Type B pancreatic cell (in vitro differentiated cells): ENCODE results near the gene PIP4K2A. TPM values are rescaled to one million over a fixed set of nuclear protein-coding genes. Genes with fewer than 3 reads are reported as not detected.
A peak's percentile ranks its signal among the peaks of the same experiment; 100 is the strongest.

Source experiments
- DNase-seq: peaks from one replicate; pipeline ENCODE4 v3.0.0; 2021; ENCODE audit warnings: mixed read lengths; ENCODE audit not compliant: unreplicated experiment; ENCODE audit errors: extremely low spot score
- H3K27ac Mint-ChIP-seq: 2 replicates; pipeline ENCODE4 v1.8.0; 2021; ENCODE audit warnings: mild to moderate bottlenecking, mixed read lengths
- H3K27me3 Mint-ChIP-seq: 2 replicates; pipeline ENCODE4 v1.8.0; 2021; ENCODE audit warnings: mixed read lengths
- H3K36me3 Mint-ChIP-seq: 2 replicates; pipeline ENCODE4 v1.8.0; 2021; ENCODE audit warnings: mixed read lengths
- H3K4me1 Mint-ChIP-seq: one replicate; pipeline ENCODE4 v1.8.0; 2021; ENCODE audit warnings: mixed read lengths; ENCODE audit not compliant: unreplicated experiment
- H3K4me3 Mint-ChIP-seq: 2 replicates; pipeline ENCODE4 v1.8.0; 2021; ENCODE audit warnings: mild to moderate bottlenecking, mixed read lengths
- H3K9me3 Mint-ChIP-seq: 2 replicates; pipeline ENCODE4 v1.8.0; 2021; ENCODE audit warnings: mixed read lengths
- total RNA-seq: library from RNA; stranded (reverse); gene quantifications from 2 replicates; pipeline ENCODE4 v1.2.1, GENCODE V29; 2021; ENCODE audit warnings: low replicate concordance
- TF ChIP-seq, protein P1 (sequence below): fragments of 200-600 bp; sonication (generic); conservative IDR thresholded peaks from 2 replicates; pipeline ENCODE4 v1.5.0; 2021; ENCODE audit warnings: antibody characterized with exemption, mild to moderate bottlenecking

Gene PIP4K2A
- total RNA-seq, 1 donor from 2014 or later: 15.7 TPM

DNA sequence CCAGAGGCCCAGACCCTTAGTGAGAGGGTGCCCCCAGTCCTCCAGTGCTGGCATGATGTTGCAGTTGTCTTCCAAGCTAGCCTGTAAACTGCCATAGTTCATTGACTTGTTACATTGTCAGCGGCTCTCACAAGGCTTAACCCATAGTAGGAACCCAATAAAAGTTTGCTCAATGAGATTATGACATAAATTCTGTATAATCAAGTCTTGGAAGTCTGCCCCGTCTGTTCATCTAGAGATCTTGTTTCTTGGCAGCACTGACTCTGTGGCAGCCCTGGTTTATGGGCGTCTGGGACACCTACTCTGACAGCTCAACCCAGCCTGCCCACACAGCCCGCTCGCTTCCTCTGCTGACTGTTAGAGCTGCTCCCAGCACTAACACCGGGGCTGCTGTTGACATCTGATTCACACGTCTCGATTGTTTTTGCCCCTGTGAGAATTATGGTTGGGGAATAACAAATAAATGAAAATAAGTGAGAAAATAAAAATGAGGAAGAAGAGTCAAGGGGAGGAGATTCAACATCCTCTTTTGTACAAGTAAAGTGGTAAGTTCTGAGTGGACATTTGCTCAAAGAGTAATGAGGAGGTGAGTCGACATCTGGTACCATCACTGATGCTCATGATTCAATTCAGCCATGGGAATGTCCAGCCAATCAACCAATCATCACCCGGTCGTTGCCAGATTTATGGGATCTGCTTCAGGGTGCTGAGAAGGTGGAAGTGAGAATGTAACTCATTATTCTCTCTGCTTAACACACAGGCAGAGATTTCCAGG is 208.3 kb downstream of the PIP4K2A start:
- no peaks in the 10 kb centered on the region for H3K36me3 Mint-ChIP-seq
- H3K27me3 Mint-ChIP-seq: peaks cover 35% of the 10 kb centered on the region
- no peak overlapping the region for H3K4me3 Mint-ChIP-seq
- H3K27ac Mint-ChIP-seq: no peak overlapping the region
- no peaks in the 10 kb centered on the region for H3K9me3 Mint-ChIP-seq
- no peak for DNase-seq
- TF ChIP-seq, protein P1, sequence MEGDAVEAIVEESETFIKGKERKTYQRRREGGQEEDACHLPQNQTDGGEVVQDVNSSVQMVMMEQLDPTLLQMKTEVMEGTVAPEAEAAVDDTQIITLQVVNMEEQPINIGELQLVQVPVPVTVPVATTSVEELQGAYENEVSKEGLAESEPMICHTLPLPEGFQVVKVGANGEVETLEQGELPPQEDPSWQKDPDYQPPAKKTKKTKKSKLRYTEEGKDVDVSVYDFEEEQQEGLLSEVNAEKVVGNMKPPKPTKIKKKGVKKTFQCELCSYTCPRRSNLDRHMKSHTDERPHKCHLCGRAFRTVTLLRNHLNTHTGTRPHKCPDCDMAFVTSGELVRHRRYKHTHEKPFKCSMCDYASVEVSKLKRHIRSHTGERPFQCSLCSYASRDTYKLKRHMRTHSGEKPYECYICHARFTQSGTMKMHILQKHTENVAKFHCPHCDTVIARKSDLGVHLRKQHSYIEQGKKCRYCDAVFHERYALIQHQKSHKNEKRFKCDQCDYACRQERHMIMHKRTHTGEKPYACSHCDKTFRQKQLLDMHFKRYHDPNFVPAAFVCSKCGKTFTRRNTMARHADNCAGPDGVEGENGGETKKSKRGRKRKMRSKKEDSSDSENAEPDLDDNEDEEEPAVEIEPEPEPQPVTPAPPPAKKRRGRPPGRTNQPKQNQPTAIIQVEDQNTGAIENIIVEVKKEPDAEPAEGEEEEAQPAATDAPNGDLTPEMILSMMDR: no peak
- peaks cover 22% of the 10 kb centered on the region for H3K4me1 Mint-ChIP-seq

DNA sequence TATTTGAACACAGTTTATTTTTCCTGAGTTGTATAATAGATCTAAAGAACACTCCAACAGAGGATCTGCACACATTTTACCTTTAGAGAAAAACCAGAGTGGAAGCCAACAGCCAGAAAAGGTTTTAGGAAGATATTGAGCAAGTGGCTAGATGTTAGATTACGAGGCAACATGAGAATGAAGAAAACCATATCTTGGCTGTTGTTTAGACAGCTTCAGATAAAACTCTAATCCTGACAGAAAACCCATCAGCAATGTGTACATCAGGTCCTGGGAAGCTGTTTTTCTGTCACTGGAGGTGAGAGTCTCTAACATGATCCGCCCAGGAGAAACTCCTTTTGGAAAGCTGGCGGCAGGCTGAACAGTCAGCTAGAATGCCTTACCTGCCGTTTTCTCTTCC is 209.6 kb downstream of the PIP4K2A start:
- Mint-ChIP-seq H3K27ac (no peak overlapping the region), H3K4me1 (peaks cover 27% of the 10 kb centered on the region), H3K27me3 (peaks cover 39% of the 10 kb centered on the region)

DNA sequence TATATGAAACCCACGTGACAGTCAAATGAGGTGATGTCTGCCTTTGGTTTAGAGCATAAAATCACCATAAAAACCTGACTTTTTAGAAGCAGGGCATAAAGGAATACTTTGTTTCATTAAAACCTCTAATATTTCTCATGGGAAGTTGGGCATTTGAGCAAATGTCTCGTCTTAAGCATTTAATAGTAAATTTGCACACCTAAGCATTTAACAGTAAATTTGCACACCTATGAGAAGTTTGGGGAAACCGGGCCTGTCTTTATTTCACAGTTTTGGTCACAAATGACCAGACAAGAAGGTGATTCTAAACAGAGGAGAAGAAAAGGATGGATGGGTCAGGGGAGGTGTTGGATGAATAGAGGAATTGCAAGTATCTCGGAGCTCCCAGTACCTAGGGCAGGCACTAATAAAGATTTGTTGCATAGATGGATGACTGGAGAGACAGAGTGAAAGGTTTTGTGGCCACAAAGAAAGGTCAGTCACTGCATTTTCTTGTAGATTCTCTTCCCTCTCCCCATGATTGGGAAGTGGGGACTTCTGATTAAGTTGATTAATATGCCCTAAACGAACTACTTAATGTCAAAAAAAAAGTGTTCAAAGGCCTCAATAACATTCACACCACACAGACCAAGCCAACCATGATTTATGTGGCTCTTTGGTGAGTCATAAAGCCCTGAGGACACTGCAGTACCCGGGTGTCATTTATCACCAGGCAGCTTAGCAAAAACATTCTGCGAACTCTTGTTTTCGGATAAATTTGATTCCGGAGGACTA is 210.9 kb downstream of the PIP4K2A start:
- peak overlapping the region; percentile 32 for H3K27ac Mint-ChIP-seq

More for the DNA sequence above, 209.6 kb downstream of the PIP4K2A start:
- Mint-ChIP-seq H3K9me3 (no peaks in the 10 kb centered on the region), H3K4me3 (no peak overlapping the region), H3K36me3 (no peaks in the 10 kb centered on the region)
- TF ChIP-seq, protein P1: no peak
- no peak for DNase-seq

DNA sequence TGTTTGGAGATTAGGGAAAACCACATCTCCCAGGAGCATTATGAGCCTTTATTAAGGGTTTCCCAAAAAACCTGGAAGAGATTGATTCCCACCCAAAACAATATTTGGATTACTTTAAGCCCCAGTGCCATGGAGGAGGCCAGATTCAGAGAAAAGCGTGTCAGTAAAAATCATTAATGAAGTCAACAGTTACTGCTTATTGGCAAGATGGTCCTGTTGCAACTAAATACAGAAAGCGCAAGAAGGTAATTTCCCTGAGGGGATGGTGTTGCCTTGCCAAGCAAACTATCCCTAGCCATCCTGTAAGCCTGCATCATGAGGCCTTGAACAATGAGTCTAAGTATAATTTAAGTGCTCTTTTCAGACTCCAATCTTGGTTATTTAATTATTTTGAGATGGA is 212.5 kb downstream of the PIP4K2A start:
- no peaks in the 10 kb centered on the region for H3K9me3 Mint-ChIP-seq
- no peak for DNase-seq
- H3K27me3 Mint-ChIP-seq: peaks cover 61% of the 10 kb centered on the region
- peaks cover 36% of the 10 kb centered on the region for H3K4me1 Mint-ChIP-seq
- H3K27ac Mint-ChIP-seq: no peak overlapping the region
- TF ChIP-seq, protein P1: no peak
- H3K4me3 Mint-ChIP-seq: no peak overlapping the region
- H3K36me3 Mint-ChIP-seq: no peaks in the 10 kb centered on the region

More for the DNA sequence above, 210.9 kb downstream of the PIP4K2A start:
- H3K36me3 Mint-ChIP-seq: no peaks in the 10 kb centered on the region
- no peak for DNase-seq
- H3K27me3 Mint-ChIP-seq: peaks cover 51% of the 10 kb centered on the region
- no peaks in the 10 kb centered on the region for H3K9me3 Mint-ChIP-seq
- H3K4me1 Mint-ChIP-seq: peaks cover 36% of the 10 kb centered on the region
- peak overlapping the region; percentile 1 for H3K4me3 Mint-ChIP-seq
- TF ChIP-seq, protein P1: no peak

DNA sequence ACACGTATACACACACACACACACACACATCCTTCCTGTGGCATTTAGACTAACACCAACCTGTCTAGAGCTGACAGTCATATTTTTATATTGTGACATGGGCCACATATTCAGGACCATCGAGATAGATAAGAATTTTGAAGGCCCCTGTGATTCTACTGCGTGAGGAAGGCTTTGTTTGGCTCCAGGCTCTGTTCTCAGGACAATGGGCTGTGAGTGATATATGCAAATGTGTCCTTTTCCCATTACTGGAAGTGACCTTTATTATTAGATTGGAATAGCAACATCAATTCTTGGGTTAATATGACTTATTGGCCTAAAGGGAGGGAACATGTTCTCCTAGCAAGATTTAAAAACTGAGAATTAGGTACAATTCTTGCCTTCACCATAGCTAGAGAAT is 213.0 kb downstream of the PIP4K2A start:
- Mint-ChIP-seq H3K36me3 (no peaks in the 10 kb centered on the region), H3K4me1 (peaks cover 36% of the 10 kb centered on the region), H3K27me3 (peaks cover 60% of the 10 kb centered on the region), H3K27ac (no peak overlapping the region), H3K9me3 (no peaks in the 10 kb centered on the region), H3K4me3 (no peak overlapping the region)
- TF ChIP-seq, protein P1: no peak
- no peak for DNase-seq
